CD4-positive, alpha-beta memory T cell (primary cell): ENCODE results near the gene UNK. TPM values are rescaled to one million over a fixed set of nuclear protein-coding genes. Genes with fewer than 3 reads are reported as not detected.
"Not testable (repeated sequence)": the region's sequence is repeated elsewhere in the genome, so short reads cannot be mapped to it uniquely, and the experiment has no call there.

Source experiments
- CTCF ChIA-PET: fragments of 350-600 bp; sonication (Branson Sonifier 250); formaldehyde crosslinking; loops from one replicate; lab custom pipeline; 2021; ENCODE audit warnings: inconsistent platforms; ENCODE audit not compliant: partially characterized antibody; lab: Charles Lee
- POLR2A ChIA-PET: fragments of 350-600 bp; sonication (Branson Sonifier 250); formaldehyde crosslinking; loops from one replicate; lab custom pipeline; 2021; ENCODE audit not compliant: partially characterized antibody; lab: Charles Lee
- DNase-seq, 5 donors: peaks; one replicate each; pipeline versions ENCODE4 v3.0.0 to v3.0.0-alpha.2; 2020 to 2022; ENCODE audit warnings: mixed read lengths in 1 of 5
- H3K27ac ChIP-seq: one replicate; pipeline ENCODE4 v1.7.0; 2013; ENCODE audit warnings: low read depth, low read length
- H3K27me3 ChIP-seq: 2 replicates; pipeline ENCODE4 v1.7.0; 2013; ENCODE audit warnings: mild to moderate bottlenecking, low read length, moderate library complexity; ENCODE audit not compliant: insufficient read depth
- H3K36me3 ChIP-seq: 2 replicates; pipeline ENCODE4 v1.7.0; 2013; ENCODE audit warnings: mild to moderate bottlenecking, low read length, moderate library complexity; ENCODE audit not compliant: insufficient read depth
- H3K4me1 ChIP-seq: 2 replicates; pipeline ENCODE4 v1.7.0; 2013; ENCODE audit warnings: mild to moderate bottlenecking, low read length, moderate library complexity; ENCODE audit not compliant: insufficient read depth
- H3K4me3 ChIP-seq, 2 donors: one replicate each; pipeline ENCODE4 v1.7.0; 2013; ENCODE audit warnings: low read length in 2 of 2, mild to moderate bottlenecking in 1 of 2
- H3K9me3 ChIP-seq, 2 donors: one replicate each; pipeline ENCODE4 v1.7.0; 2013; ENCODE audit warnings: low read length in 2 of 2, control low read depth in 1 of 2; ENCODE audit not compliant: control insufficient read depth in 1 of 2
- H3K27ac Mint-ChIP-seq, 7 donors: one replicate each; pipeline ENCODE4 v1.8.0; 2020 to 2021; ENCODE audit warnings: mixed read lengths in 7 of 7, mild to moderate bottlenecking in 6 of 7, inconsistent platforms in 3 of 7, moderate library complexity in 3 of 7
- H3K27me3 Mint-ChIP-seq, 2 donors: one replicate each; pipeline ENCODE4 v1.8.0; 2020 to 2021; ENCODE audit warnings: mixed read lengths in 2 of 2
- H3K36me3 Mint-ChIP-seq, 2 donors: one replicate each; pipeline ENCODE4 v1.8.0; 2020 to 2021; ENCODE audit warnings: mixed read lengths in 2 of 2, inconsistent platforms in 1 of 2, mild to moderate bottlenecking in 1 of 2
- H3K4me1 Mint-ChIP-seq, 4 donors: one replicate each; pipeline ENCODE4 v1.8.0; 2020 to 2021; ENCODE audit warnings: mixed read lengths in 4 of 4, mild to moderate bottlenecking in 1 of 4
- H3K4me3 Mint-ChIP-seq, 8 donors: one replicate each; pipeline ENCODE4 v1.8.0; 2020 to 2021; ENCODE audit warnings: mixed read lengths in 8 of 8, mild to moderate bottlenecking in 7 of 8, moderate library complexity in 6 of 8, inconsistent platforms in 3 of 8
- H3K9me3 Mint-ChIP-seq, 8 donors: one replicate each; pipeline ENCODE4 v1.8.0; 2020 to 2021; ENCODE audit warnings: mixed read lengths in 8 of 8, mild to moderate bottlenecking in 5 of 8, inconsistent platforms in 3 of 8, moderate library complexity in 1 of 8
- intact Hi-C: fragments of 100-400 bp; cut with micrococcal nuclease; formaldehyde crosslinking; loops from one replicate; pipeline ENCODE4 v1.15.1; 2023
- polyA plus RNA-seq, 2 donors: library from polyadenylated mRNA; unstranded; fragments of 300-500 nt; fragmentation: Illumina TruSeq; gene quantifications; one replicate each; pipeline ENCODE4 v1.2.3, GENCODE V29; 2021
- total RNA-seq, 2 experiments: library from RNA; stranded (reverse); gene quantifications; one replicate each; pipeline ENCODE4 v1.2.3, GENCODE V29; 2021

UNK gene
- total and polyA plus RNA-seq, 4 experiments from 2014 or later, result 22.2 to 48.1 (median 34.4) TPM

- ChIA-PET CTCF (interaction anchor here (1.0 to 14.6 kb wide), 19 partner anchors 9 to 105 kb away, joined by 3 to 266 read pairs (median 6); partner anchors contain the start of genes GALK1, TRIM47, TRIM65 and UNC13D), POLR2A (interaction anchor here (0.7 to 23.4 kb wide), 31 partner anchors 10 to 1234 kb away, joined by 3 to 563 read pairs (median 7); partner anchors contain the start of genes ACOX1, FBF1, GALK1 and MIF4GD)
- Mint-ChIP-seq H3K36me3 (peaks cover 5 to 15% of the 10 kb centered on the region in 2 donors), H3K4me1 (peaks cover 20 to 50% (median 26%) of the 10 kb centered on the region in 4 donors), H3K27ac (no peak overlapping the region), H3K9me3 (no peaks in the 10 kb centered on the region), H3K4me3 (no peak overlapping the region), H3K27me3 (no peaks in the 10 kb centered on the region)
- H3K4me1 ChIP-seq, result peaks cover 37% of the 10 kb centered on the region
- peak overlapping the region; percentile 64 for H3K27ac ChIP-seq
- DNase-seq, result no peak
- H3K9me3 ChIP-seq, result no peaks in the 10 kb centered on the region
- no peaks in the 10 kb centered on the region for H3K27me3 ChIP-seq
- intact Hi-C loops, result loop anchor here (1.0 kb wide), 7 partner anchors 11 to 124 kb away; partner anchors contain the start of genes ACOX1, MRPL38, TEN1 and TRIM65
- H3K36me3 ChIP-seq, result peaks cover 14% of the 10 kb centered on the region
- H3K4me3 ChIP-seq, result peak overlapping the region; percentile 53 to 67
Measured at GRCh38 chr17:75854881-75855309, 70.3 kb downstream of the UNK start.

GRCh38 chr17:75855310-75856061 lies 70.9 kb downstream of the UNK start, which contains the start of gene WBP2:
TSS of gene WBP2 (minus strand) at chr17:75855335. CDS start at chr17:75855297, 38 bp downstream.
- peaks cover 4 to 14% of the 10 kb centered on the region in 2 donors for H3K36me3 Mint-ChIP-seq
- H3K27me3 Mint-ChIP-seq, result no peaks in the 10 kb centered on the region
- H3K36me3 ChIP-seq, result peaks cover 11% of the 10 kb centered on the region
- H3K4me3 Mint-ChIP-seq, result peak within 1 kb of the TSS in 6 of 8 donors; percentile 83 to 92 (median 88)
- no peaks in the 10 kb centered on the region for H3K27me3 ChIP-seq
- no peaks in the 10 kb centered on the region for H3K9me3 ChIP-seq
- intact Hi-C loops, result loop anchor here (1.0 kb wide), 7 partner anchors 11 to 124 kb away; partner anchors contain the start of genes ACOX1, MRPL38, TEN1 and TRIM65
- no peaks in the 10 kb centered on the region for H3K9me3 Mint-ChIP-seq
- peak within 1 kb of the TSS; percentile 60 to 67 for H3K4me3 ChIP-seq
- peak within 1 kb of the TSS; percentile 80 for H3K27ac ChIP-seq
- H3K27ac Mint-ChIP-seq, result peak within 1 kb of the TSS in 5 of 7 donors; percentile 92 to 95 (median 94)
- ChIA-PET POLR2A (interaction anchor here (0.7 to 23.4 kb wide), 33 partner anchors 10 to 1233 kb away, joined by 3 to 563 read pairs (median 7); partner anchors contain the start of genes ACOX1, FBF1, GALK1 and MIF4GD), CTCF (interaction anchor here (0.7 to 14.6 kb wide), 20 partner anchors 10 to 106 kb away, joined by 3 to 266 read pairs (median 6); partner anchors contain the start of genes GALK1, TRIM47, TRIM65 and UNC13D)
- DNase-seq, result peak; percentile 96 to 100 (median 99)
- H3K4me1 ChIP-seq, result peaks cover 37% of the 10 kb centered on the region
- H3K4me1 Mint-ChIP-seq, result peaks cover 20 to 50% (median 26%) of the 10 kb centered on the region in 4 donors

GRCh38 chr17:75856062-75856756 lies 71.6 kb downstream of the UNK start:
- CTCF ChIA-PET, result interaction anchor here (0.7 to 14.6 kb wide), 16 partner anchors 9 to 107 kb away, joined by 3 to 266 read pairs (median 6); partner anchors contain the start of genes GALK1, TRIM47, TRIM65 and UNC13D
- Mint-ChIP-seq H3K9me3 (no peaks in the 10 kb centered on the region), H3K27ac (peak overlapping the region in 5 of 7 donors; percentile 92 to 95 (median 94)), H3K4me1 (peaks cover 21 to 49% (median 27%) of the 10 kb centered on the region in 4 donors), H3K27me3 (no peaks in the 10 kb centered on the region), H3K36me3 (peaks cover 3 to 8% of the 10 kb centered on the region in 2 donors), H3K4me3 (peak overlapping the region in 6 of 8 donors; percentile 83 to 92 (median 88))
- Histone ChIP-seq H3K4me3 (peak overlapping the region; percentile 40 to 67), H3K27me3 (no peaks in the 10 kb centered on the region), H3K36me3 (peaks cover 4% of the 10 kb centered on the region), H3K4me1 (peaks cover 38% of the 10 kb centered on the region), H3K9me3 (no peaks in the 10 kb centered on the region), H3K27ac (peak overlapping the region; percentile 80)
- POLR2A ChIA-PET, result interaction anchor here (1.0 to 23.4 kb wide), 22 partner anchors 9 to 1232 kb away, joined by 3 to 563 read pairs (median 14); partner anchors contain the start of genes ACOX1, FBF1, GALK1 and MIF4GD
- DNase-seq, result no peak
- intact Hi-C loops, result no loop called here

DNA sequence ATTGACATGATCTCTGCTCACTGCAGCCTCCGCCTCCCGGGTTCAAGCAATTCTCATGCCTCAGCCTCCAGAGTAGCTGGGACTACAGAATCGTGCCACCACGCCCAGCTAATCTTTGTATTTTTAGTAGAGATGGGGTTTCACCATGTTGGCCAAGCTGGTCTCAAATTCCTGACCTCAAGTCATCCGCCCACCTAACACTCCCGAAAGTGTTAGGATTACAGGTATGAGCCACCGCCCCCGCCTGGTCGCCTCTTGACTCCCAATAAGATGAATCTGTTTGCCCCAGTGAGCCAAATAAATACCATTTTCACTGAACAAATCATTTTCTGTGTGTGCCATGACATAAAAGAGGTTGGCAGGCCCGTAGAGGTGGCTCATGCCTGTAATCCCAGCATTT lies 74.8 kb downstream of the UNK start:
- H3K27ac ChIP-seq, H3K27me3 ChIP-seq, H3K27ac Mint-ChIP-seq, intact Hi-C loops, H3K9me3 ChIP-seq, DNase-seq, H3K36me3 ChIP-seq, H3K9me3 Mint-ChIP-seq, H3K4me3 Mint-ChIP-seq, H3K4me3 ChIP-seq, H3K36me3 Mint-ChIP-seq, H3K27me3 Mint-ChIP-seq: not testable (repeated sequence)
- H3K4me1 ChIP-seq, result peaks cover 35% of the 10 kb centered on the region
- peaks cover 18 to 42% (median 26%) of the 10 kb centered on the region in 4 donors for H3K4me1 Mint-ChIP-seq
- CTCF ChIA-PET, result interaction anchor here (2.5 to 14.6 kb wide), 3 partner anchors 13 to 37 kb away, joined by 14 to 266 read pairs (median 31); partner anchors contain the start of genes TRIM47, TRIM65 and UNC13D
- POLR2A ChIA-PET, result interaction anchor here (1.5 to 23.4 kb wide), 5 partner anchors 15 to 83 kb away, joined by 3 to 563 read pairs (median 7); partner anchors contain the start of genes TRIM47, TRIM65 and UNC13D

DNA sequence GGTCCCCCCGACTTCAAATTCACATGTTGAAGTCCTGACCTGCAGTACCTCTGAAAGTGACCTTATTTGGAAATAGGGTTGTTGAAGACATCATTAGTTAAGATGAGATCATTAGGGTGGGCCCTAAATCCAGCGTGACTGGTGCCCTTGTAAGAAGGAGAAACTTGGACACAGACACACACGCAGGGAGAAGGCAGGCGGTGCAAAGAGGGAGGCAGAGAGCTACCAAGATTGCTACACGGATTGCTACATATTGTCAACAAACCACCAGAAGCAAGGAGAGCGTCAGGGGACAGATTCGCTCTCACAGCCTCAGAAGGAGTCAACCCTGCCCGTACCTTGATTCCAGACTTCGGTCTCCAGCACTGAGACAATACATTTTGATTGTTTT lies 77.3 kb downstream of the UNK start:
- Mint-ChIP-seq H3K36me3 (no peaks in the 10 kb centered on the region), H3K4me3 (no peak overlapping the region), H3K9me3 (no peaks in the 10 kb centered on the region), H3K27ac (peak overlapping the region in 4 of 7 donors; percentile 56 to 93 (median 60)), H3K27me3 (no peaks in the 10 kb centered on the region), H3K4me1 (peaks cover 22 to 47% (median 32%) of the 10 kb centered on the region in 4 donors)
- Histone ChIP-seq H3K4me3 (no peak overlapping the region), H3K4me1 (peaks cover 33% of the 10 kb centered on the region), H3K36me3 (no peaks in the 10 kb centered on the region), H3K27ac (no peak overlapping the region), H3K27me3 (no peaks in the 10 kb centered on the region), H3K9me3 (no peaks in the 10 kb centered on the region)
- DNase-seq, result no peak
- intact Hi-C loops, result no loop called here
- POLR2A ChIA-PET, result interaction anchor here (1.0 to 23.4 kb wide), 7 partner anchors 14 to 97 kb away, joined by 3 to 563 read pairs (median 6); partner anchors contain the start of genes GALK1, TRIM47, TRIM65 and UNC13D
- CTCF ChIA-PET, result interaction anchor here (1.0 to 14.6 kb wide), 13 partner anchors 10 to 573 kb away, joined by 3 to 266 read pairs (median 5); partner anchors contain the start of genes GALK1, MRPL38, SLC25A19 and TRIM47

- H3K27me3 Mint-ChIP-seq, result no peaks in the 10 kb centered on the region
- peak overlapping the region in 7 of 8 donors; percentile 54 to 84 (median 67) for H3K4me3 Mint-ChIP-seq
- ChIA-PET POLR2A (interaction anchor here (0.7 to 23.4 kb wide), 10 partner anchors 9 to 115 kb away, joined by 3 to 563 read pairs (median 7); partner anchors contain the start of genes FBF1, TRIM47, TRIM65 and UNK), CTCF (interaction anchor here (0.7 to 14.6 kb wide), 7 partner anchors 9 to 115 kb away, joined by 3 to 266 read pairs (median 3); partner anchors contain the start of genes TRIM47, TRIM65 and WBP2)
- intact Hi-C loops, result no loop called here
- H3K36me3 ChIP-seq, result no peaks in the 10 kb centered on the region
- peak overlapping the region; percentile 90 to 94 (median 93) for H3K27ac Mint-ChIP-seq
- H3K27ac ChIP-seq, result peak overlapping the region; percentile 60
- no peaks in the 10 kb centered on the region for H3K27me3 ChIP-seq
- peak; percentile 44 to 82 (median 50) for DNase-seq
- H3K9me3 Mint-ChIP-seq, result no peaks in the 10 kb centered on the region
- H3K4me1 Mint-ChIP-seq, result peaks cover 15 to 34% (median 25%) of the 10 kb centered on the region in 4 donors
- no peaks in the 10 kb centered on the region for H3K9me3 ChIP-seq
- H3K36me3 Mint-ChIP-seq, result no peaks in the 10 kb centered on the region
- peaks cover 23% of the 10 kb centered on the region for H3K4me1 ChIP-seq
- H3K4me3 ChIP-seq, result no peak overlapping the region
Measured at GRCh38 chr17:75864448-75864871, 79.9 kb downstream of the UNK start.
